Testis (tissue), 2 donors: ENCODE measurements around the gene PEX3.

Experiments
- POLR2A ChIP-seq: fragments of 450-650 bp; IDR thresholded peaks from one replicate; pipeline ENCODE4 v1.6.1; 2017; ENCODE audit warnings: antibody characterized with exemption, mild to moderate bottlenecking, moderate library complexity
- TF ChIP-seq, protein P1 (sequence below), 3 experiments: fragments of 450-650 bp in 2 of 3; fragments of 200-600 bp in 1 of 3; sonication (generic) in 1 of 3; IDR thresholded peaks; one replicate each; pipeline ENCODE4 v1.5.1; 2016 to 2019; ENCODE audit warnings: antibody characterized with exemption in 3 of 3, mild to moderate bottlenecking in 2 of 3, moderate library complexity in 1 of 3

- TF ChIP-seq, protein P1, sequence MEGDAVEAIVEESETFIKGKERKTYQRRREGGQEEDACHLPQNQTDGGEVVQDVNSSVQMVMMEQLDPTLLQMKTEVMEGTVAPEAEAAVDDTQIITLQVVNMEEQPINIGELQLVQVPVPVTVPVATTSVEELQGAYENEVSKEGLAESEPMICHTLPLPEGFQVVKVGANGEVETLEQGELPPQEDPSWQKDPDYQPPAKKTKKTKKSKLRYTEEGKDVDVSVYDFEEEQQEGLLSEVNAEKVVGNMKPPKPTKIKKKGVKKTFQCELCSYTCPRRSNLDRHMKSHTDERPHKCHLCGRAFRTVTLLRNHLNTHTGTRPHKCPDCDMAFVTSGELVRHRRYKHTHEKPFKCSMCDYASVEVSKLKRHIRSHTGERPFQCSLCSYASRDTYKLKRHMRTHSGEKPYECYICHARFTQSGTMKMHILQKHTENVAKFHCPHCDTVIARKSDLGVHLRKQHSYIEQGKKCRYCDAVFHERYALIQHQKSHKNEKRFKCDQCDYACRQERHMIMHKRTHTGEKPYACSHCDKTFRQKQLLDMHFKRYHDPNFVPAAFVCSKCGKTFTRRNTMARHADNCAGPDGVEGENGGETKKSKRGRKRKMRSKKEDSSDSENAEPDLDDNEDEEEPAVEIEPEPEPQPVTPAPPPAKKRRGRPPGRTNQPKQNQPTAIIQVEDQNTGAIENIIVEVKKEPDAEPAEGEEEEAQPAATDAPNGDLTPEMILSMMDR (IDR thresholded peaks at IDR 0.05) = no peak
- TF ChIP-seq POLR2A = no peak
Measured at GRCh38 chr6:143449082-143449713, 1.4 kb upstream of the PEX3 start.
